GM21717 (cell line): ENCODE measurements around the gene N4BP2L2.

ENCODE experiments used
- ATAC-seq: cut with Tn5 transposase; IDR thresholded peaks from one replicate; pipeline ENCODE4 v1.9.1; 2021; ENCODE audit warnings: mild to moderate bottlenecking, moderate library complexity; ENCODE audit not compliant: unreplicated experiment

The N4BP2L2 gene

DNA sequence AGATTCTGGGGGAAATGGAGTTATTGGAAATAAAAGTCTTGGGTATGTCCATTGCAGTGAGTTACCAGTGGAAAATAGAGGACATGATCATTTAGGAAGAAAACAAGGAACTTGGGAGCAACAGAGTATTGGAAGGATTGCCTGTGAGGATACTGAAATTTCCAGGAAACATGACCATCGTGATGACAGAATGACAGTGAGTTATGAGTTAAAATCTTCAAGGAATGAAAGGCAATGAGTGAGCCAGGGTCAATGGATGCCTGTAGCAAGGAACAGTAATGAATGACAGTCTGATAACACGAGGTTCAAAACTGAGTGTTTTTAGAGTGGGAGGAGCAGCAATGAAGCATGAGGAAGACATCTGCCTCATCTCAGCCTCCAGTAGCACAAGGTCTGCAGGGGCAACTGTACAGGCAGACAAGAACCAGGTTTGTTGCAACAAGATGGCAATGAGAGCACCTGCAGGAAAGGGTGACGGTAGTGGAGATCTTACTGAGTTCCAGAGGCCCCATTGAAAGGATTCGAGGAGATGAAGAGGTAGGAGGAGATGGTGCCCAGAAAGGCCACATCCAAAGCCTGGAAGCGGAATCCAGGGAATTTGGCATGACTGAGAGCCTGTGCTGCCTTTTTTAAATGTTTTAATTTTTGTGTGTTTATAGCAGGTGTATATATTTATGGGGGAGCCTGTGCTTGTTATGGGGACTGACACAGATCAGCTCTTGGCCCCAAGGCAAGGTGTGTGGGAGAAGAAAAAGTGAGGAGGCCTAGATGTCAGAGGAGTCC is 154.6 kb downstream of the N4BP2L2 start:
- ATAC-seq, result no peak
